ENCODE measurements around the gene BACH1.

BACH1 gene

GRCh38 chr21:29385934-29386520 is 87.3 kb downstream of the BACH1 start:
- DNase-seq, result no peak

- DNase-seq, result no peak
These were observed 88.1 kb downstream of the BACH1 start for GRCh38 chr21:29386803-29387202.

GRCh38 chr21:29387598-29387997 is 88.9 kb downstream of the BACH1 start:
- DNase-seq, result no peak

GRCh38 chr21:29389136-29389535 is 90.4 kb downstream of the BACH1 start:
- no peak for DNase-seq

- no peak for DNase-seq
These were observed 92.1 kb downstream of the BACH1 start for GRCh38 chr21:29390778-29391177.

- DNase-seq, result no peak
These were observed 95.3 kb downstream of the BACH1 start for GRCh38 chr21:29394051-29394450.

Measured in NCI-H1694 (cell line).